ENCODE data around the gene OR4C3.

DNA sequence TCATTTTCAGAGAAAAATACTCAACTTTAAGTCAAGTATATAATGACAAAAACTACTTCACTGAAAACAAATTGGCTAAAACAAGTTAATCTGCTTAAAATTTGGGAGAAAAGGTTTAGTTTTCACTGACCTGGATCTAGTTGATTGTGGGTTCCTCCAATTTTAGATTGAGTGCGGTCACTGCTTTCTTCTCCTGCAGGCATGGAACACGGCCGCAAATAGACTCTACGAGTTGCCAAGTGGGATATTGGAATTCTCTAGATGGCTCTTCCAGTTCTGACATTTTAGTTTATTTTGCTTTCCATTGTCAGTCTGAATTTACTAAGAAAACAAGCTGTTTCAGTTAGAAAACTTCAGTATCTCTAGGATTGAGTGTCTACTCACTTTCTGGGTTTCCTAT is 29.3 kb downstream of the OR4C3 start:
- TF ChIP-seq, protein P1, sequence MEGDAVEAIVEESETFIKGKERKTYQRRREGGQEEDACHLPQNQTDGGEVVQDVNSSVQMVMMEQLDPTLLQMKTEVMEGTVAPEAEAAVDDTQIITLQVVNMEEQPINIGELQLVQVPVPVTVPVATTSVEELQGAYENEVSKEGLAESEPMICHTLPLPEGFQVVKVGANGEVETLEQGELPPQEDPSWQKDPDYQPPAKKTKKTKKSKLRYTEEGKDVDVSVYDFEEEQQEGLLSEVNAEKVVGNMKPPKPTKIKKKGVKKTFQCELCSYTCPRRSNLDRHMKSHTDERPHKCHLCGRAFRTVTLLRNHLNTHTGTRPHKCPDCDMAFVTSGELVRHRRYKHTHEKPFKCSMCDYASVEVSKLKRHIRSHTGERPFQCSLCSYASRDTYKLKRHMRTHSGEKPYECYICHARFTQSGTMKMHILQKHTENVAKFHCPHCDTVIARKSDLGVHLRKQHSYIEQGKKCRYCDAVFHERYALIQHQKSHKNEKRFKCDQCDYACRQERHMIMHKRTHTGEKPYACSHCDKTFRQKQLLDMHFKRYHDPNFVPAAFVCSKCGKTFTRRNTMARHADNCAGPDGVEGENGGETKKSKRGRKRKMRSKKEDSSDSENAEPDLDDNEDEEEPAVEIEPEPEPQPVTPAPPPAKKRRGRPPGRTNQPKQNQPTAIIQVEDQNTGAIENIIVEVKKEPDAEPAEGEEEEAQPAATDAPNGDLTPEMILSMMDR (IDR thresholded peaks at IDR 0.05; ENCODE audit: insufficient read depth, low read depth, low read length): no peak
- TF ChIP-seq EZH2 (IDR thresholded peaks at IDR 0.05; ENCODE audit: insufficient read depth, low read length): no peak

Measured in astrocyte (in vitro differentiated cells and primary cell).